ENCODE data around the gene IL13RA1.
A peak's percentile ranks its signal among the peaks of the same experiment; 100 is the strongest.
"Not testable (repeated sequence)": the region's sequence is repeated elsewhere in the genome, so short reads cannot be mapped to it uniquely, and the experiment has no call there.

IL13RA1 gene

GRCh38 chrX:118726887-118727685, at the start of gene IL13RA1:
Gene IL13RA1, plus strand, starts transcription at chrX:118727606. Its CDS starts 33 bp downstream, at chrX:118727639.
- no peak for DNase-seq

- no peak for DNase-seq
Measured at GRCh38 chrX:118679290-118679689, 48.1 kb upstream of the IL13RA1 start.

GRCh38 chrX:118682258-118683014, 45.0 kb upstream of the IL13RA1 start:
- DNase-seq = no peak

GRCh38 chrX:118685393-118685792, 42.0 kb upstream of the IL13RA1 start:
- no peak for DNase-seq

GRCh38 chrX:118688935-118689334, 38.5 kb upstream of the IL13RA1 start:
- DNase-seq = no peak

GRCh38 chrX:118693843-118694242, 33.6 kb upstream of the IL13RA1 start:
- DNase-seq = no peak

- DNase-seq = no peak
Measured at GRCh38 chrX:118694638-118695037, 32.8 kb upstream of the IL13RA1 start.

GRCh38 chrX:118698516-118699170, 28.8 kb upstream of the IL13RA1 start:
- peak; percentile 7 for DNase-seq

GRCh38 chrX:118702741-118703140, 24.7 kb upstream of the IL13RA1 start:
- no peak for DNase-seq

- no peak for DNase-seq
Measured at GRCh38 chrX:118706681-118707080, 20.7 kb upstream of the IL13RA1 start.

GRCh38 chrX:118714521-118714920, 12.9 kb upstream of the IL13RA1 start:
- no peak for DNase-seq

- DNase-seq = not testable (repeated sequence)
Measured at GRCh38 chrX:118715917-118716316, 11.5 kb upstream of the IL13RA1 start.

- not testable (repeated sequence) for DNase-seq
Measured at GRCh38 chrX:118716833-118717232, 10.6 kb upstream of the IL13RA1 start.

- peak; percentile 61 for DNase-seq
Measured at GRCh38 chrX:118717678-118718391, 9.6 kb upstream of the IL13RA1 start.

GRCh38 chrX:118718737-118719136, 8.7 kb upstream of the IL13RA1 start:
- peak; percentile 48 for DNase-seq

GRCh38 chrX:118720058-118720707, 7.2 kb upstream of the IL13RA1 start:
- DNase-seq = no peak

- DNase-seq = no peak
Measured at GRCh38 chrX:118723376-118723775, 4.0 kb upstream of the IL13RA1 start.

GRCh38 chrX:118724365-118724764, 3.0 kb upstream of the IL13RA1 start:
- no peak for DNase-seq

- DNase-seq = no peak
Measured at GRCh38 chrX:118724775-118725174, 2.6 kb upstream of the IL13RA1 start.

- no peak for DNase-seq
Measured at GRCh38 chrX:118726396-118726795, 1.0 kb upstream of the IL13RA1 start.

- no peak for DNase-seq
Measured at GRCh38 chrX:118727686-118728339, 407 bp downstream of the IL13RA1 start.
